ENCODE results near the gene PHYHIPL.

PHYHIPL gene

GRCh38 chr10:59176241-59177030 is at the start of gene PHYHIPL:
Gene PHYHIPL, plus strand, starts transcription at chr10:59176643. Its CDS starts 211 bp downstream, at chr10:59176854.
- no peak for DNase-seq (ENCODE audit: low read depth in 2 of 2, low spot score in 1 of 2)

DNA sequence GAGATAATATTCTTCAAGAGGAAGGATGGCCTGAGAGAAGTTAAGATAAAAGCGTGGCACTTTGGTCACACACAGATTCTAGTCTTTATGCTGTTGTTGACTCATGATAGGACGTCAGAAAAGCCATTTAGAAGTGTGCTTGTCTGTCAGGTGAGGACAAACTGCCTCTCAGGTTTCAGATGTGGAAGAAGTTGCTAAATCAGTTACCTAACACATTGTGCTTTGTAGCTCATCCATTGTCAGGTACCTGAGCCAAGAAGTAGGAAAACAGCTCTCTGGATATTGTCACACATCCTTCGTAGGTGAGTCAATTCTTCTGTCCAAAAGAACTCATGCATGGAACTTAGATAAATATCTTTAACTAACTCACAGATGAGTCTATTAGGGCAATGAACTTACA is 49.5 kb upstream of the PHYHIPL start:
- no peak for DNase-seq (ENCODE audit: low read depth in 2 of 2, low spot score in 1 of 2)

DNA sequence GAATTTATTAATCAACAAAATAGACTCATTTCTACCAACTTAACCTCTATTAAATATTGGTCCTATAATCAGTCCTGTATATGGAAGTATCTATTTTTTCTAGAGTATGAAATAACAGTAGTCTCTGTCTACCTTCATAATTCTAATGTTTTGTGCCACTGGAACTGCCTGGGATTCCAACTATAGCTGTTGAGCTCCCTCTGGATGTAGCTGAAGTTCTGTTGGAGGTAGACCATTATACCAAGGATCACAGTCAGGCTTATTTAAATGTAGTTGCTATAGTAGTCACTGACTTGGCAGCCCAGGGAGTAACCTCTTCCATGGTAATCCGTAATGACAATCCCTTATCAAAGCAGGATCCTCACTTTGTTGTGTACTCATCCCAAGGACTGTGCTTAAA is 48.5 kb upstream of the PHYHIPL start:
- no peak for DNase-seq (ENCODE audit: low read depth in 2 of 2, low spot score in 1 of 2)

DNA sequence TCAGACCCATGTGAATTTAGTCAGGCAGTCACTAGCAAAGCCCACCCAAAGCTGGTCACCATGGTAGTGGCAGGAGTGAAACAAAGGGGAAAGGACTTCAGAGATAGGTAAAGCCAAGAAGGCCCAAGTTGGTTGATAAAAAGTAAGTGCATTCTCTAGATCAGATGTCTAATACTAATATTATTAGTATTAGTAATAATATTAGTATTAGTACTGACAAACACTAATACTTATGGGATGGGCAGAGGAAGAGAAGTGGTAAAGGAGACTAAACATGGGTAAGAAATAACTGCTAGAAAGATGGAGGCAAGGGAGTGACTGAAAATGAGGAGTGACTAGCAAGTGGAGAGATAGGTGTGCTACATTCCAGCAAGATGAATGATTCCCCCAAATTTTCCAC is 46.6 kb upstream of the PHYHIPL start:
- DNase-seq (ENCODE audit: low read depth in 2 of 2, low spot score in 1 of 2): no peak

DNA sequence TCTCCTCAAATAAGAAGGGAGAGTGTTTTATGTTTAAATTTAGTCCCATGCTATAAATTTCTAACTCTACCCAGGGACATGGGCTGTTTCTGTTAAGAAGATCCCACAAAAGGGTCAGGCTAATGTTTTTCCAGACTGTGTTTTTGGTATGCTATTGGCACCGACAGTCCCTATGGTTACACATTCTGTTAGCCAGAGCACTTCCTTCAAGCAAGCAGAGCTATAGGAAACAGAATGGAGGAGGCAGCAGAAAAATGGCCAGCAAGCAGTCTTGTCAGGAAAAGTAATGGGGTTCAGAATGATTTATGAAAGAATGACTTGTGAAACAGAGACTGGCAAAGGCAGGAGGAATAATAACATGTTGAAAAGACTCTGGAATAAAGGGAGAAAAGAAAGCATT is 44.8 kb upstream of the PHYHIPL start:
- no peak for DNase-seq (ENCODE audit: low read depth in 2 of 2, low spot score in 1 of 2)

DNA sequence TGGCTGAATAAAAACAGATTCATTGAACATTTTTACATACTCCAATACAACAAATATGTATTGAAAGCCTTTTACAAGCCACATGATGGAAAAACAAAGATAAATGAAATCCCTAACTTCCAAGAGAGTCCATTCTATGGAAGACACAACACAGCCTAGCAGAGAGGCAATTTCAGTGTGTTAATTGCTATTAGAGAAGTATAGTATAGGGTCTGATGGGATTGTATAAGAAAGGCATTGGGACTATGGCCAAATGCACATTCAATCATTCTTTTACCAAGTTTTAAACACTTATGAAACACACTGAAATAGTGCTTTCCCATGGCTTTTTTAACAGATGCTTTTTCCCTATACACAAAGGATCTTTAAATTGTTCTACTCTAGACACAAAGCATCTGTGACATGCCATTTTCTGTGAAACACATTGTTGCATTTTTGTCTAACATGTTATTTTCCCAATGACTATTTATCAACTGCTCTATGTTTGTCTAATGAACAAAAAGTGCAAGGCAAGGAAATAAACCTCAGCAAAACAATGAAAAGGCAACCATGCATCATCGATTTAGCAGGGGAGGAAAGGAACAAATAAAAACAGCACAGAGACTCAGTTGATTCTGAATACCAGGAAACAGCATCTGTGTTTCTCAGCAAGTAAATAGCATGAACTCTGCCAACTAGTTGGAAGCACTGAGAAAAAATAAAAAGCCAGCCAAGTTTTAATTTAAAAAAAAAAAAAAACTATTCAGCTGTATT is 42.4 kb upstream of the PHYHIPL start:
- no peak for DNase-seq (ENCODE audit: low read depth in 2 of 2, low spot score in 1 of 2)

DNA sequence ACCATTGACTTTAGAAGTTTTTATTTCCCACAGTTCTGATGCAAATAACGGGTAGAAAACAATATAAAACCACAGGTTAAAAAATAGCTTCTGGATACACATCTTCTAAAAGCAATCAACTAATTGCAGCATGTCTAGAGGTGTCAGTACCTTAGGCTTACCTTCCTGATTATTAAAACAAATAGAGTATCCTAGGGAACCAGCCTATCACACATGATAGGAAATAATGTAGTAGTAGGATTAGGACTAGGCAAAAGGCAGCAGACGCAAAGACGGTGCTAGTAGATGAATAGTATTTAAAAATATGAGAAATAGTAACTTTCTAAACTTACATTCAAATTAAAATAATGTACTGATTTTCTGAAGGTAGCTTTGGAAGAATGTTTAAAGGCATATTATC is 41.7 kb upstream of the PHYHIPL start:
- no peak for DNase-seq (ENCODE audit: low read depth in 2 of 2, low spot score in 1 of 2)

GRCh38 chr10:59135275-59135674 is 41.2 kb upstream of the PHYHIPL start:
- DNase-seq (ENCODE audit: low read depth in 2 of 2, low spot score in 1 of 2): no peak

- DNase-seq (ENCODE audit: low read depth in 2 of 2, low spot score in 1 of 2): no peak
Observed at GRCh38 chr10:59138052-59138451, 38.4 kb upstream of the PHYHIPL start.

DNA sequence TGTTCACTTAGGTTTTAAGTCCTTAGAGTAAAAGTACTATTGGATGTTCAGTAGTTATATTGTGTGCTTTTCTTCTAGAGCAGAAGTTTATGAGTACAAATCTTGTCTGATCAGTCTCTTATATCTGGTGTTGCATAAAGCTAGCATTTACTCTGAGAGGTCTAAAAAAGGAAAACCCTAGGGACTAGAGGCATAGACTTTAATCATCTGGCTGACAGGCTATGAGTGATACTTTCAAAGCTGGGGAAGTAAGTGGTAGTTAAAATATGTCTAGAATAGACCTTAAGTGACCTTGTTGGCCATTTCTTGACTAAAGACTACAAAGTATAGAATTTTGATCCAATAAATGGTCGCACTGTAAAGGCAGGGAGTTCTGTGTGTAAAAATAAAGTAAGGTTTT is 32.9 kb upstream of the PHYHIPL start:
- no peak for DNase-seq (ENCODE audit: low read depth in 2 of 2, low spot score in 1 of 2)

DNA sequence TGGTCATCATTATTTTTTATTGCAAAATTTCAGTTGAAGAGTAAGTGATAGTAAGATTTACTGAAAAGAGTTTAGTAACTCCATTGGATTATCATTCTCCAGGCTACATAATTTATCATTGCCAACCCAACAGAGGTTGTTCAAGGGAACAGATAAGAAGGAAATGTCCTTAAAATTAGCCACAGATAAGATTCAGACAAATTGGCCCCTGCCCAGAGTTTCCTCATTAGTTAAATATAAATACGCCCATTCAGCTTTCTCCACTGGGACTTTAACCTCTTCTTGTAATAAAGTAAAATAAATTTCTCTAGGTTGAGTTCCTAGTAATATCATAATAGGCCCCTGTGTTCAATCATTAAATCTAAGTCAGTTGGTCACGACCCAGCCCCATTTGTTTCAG is 27.7 kb upstream of the PHYHIPL start:
- DNase-seq (ENCODE audit: low read depth in 2 of 2, low spot score in 1 of 2): no peak

DNA sequence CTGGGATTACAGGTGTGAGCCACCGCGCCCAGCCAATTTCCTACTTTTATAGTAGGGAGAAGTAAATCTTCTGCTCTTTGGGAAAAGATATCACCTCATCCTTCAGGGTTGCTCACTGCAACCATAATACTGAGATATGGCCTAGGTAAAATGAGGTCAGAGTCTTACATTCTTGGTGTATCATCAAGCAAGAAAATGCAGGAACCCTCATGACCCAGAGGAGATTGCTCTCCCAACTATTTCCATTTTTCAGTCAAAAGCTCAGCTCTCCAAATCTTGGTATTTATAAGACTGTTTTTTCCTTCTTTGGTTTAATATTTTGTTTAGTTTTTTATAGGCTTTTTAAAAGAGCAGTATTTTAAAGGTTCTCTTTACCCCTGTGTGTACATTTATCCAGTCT is 20.9 kb upstream of the PHYHIPL start:
- no peak for DNase-seq (ENCODE audit: low read depth in 2 of 2, low spot score in 1 of 2)

- no peak for DNase-seq (ENCODE audit: low read depth in 2 of 2, low spot score in 1 of 2)
Observed at GRCh38 chr10:59167512-59167911, 8.9 kb upstream of the PHYHIPL start.

DNA sequence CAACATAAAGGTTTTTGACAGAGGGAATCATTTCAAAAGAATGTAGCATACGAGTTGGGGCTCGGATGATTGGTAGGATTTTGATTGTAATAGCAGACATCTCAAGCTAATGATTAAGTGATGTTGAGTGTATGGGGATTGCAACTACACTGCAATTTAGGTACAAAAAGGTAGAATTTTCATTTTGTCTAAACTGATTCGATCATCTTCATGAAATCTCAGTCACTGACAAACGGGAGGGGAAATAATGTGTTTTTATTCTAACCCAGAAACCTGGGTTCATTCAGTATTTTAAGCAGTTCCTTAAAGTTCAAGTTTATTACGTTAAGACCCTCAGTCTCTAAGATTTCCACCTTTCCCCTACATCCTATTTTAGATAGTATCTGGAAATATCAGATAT is 3.9 kb upstream of the PHYHIPL start:
- no peak for DNase-seq (ENCODE audit: low read depth in 2 of 2, low spot score in 1 of 2)

- DNase-seq (ENCODE audit: low read depth in 2 of 2, low spot score in 1 of 2): no peak
Observed at GRCh38 chr10:59173414-59173813, 3.0 kb upstream of the PHYHIPL start.

DNA sequence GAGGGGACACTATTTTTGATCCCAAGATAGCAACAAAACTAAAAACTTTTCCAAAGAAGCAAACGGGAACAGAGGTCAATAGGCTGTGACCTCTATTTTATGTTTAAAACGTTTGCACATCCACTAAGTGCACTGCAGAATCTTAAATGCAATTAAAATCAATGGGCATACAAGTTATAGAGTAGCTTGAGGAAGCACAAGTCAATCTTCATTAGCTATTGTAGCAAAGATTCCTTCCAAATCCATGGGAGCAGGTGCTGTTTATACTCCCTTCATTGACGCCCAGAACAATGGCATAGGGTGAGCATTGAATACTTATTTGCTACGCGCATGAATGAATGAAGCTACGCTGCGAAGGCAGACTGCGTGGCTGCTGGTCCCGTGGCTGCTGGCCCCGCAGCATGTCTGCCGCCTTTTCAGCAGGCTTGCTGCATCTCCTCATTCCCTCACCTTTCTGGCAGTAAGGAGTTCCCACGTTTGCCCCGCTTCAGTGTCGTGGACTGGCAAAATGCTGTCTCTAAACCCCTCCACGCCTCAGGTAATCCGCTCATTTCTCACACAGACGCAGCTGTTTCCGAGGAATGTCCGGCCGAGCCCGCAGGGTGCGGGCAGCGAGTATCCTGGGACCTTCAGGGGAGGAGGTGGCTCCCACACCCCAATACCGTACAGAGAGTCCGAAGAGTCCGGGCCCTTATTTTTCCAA is 754 bp upstream of the PHYHIPL start:
- no peak for DNase-seq (ENCODE audit: low read depth in 2 of 2, low spot score in 1 of 2)

DNA sequence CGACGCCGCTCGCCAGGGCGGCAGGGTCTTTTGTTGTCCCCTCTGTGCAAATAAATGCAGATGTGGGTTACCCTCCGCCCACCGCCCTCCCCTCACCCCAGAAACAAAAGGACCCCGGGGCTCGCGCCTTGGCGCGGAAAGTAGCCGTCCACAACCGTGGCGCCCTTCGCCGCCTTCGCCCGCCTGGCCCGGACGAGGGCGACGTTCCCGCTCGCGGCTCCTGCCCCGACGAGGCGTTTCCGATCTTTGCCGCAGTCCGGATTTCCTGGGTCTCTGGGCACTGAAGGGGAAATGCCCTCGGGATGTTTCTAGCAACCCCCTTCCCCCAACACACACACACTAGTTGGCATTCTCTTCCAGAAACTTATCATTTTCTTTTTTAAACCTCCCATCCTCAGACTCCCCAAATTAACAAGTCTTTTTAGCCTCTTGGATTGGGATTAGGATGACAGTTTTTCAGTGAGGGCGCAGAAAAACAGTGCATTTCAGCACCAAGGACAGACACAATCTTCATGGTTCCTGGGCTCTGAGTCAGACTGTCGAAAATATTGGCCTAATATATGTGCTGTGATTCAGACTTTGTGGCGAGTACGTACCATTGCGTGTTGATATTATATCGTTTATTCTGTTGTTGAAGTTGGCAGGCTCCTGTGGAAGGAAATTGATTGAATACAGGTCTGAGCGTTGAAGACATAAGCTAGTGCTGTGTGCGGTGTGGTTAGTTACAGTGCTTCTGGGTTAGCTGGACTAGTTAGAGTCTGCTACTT is 771 bp downstream of the PHYHIPL start:
- DNase-seq (ENCODE audit: low read depth in 2 of 2, low spot score in 1 of 2): no peak

GRCh38 chr10:59177836-59178235 is 1.4 kb downstream of the PHYHIPL start:
- no peak for DNase-seq (ENCODE audit: low read depth in 2 of 2, low spot score in 1 of 2)

GRCh38 chr10:59179068-59179467 is 2.6 kb downstream of the PHYHIPL start:
- no peak for DNase-seq (ENCODE audit: low read depth in 2 of 2, low spot score in 1 of 2)

- no peak for DNase-seq (ENCODE audit: low read depth in 2 of 2, low spot score in 1 of 2)
Observed at GRCh38 chr10:59180689-59181270, 4.3 kb downstream of the PHYHIPL start.

- DNase-seq (ENCODE audit: low read depth in 2 of 2, low spot score in 1 of 2): no peak
Observed at GRCh38 chr10:59181668-59182067, 5.2 kb downstream of the PHYHIPL start.

All from stimulated activated CD8-positive, alpha-beta memory T cell treated with anti-CD3 and anti-CD28 coated beads, Interleukin-4, amount 100 ng/mL, for 1 hour (primary cell).